T-helper 17 cell (primary cell): ENCODE measurements around the gene GALNTL6. TPM values are rescaled to one million over a fixed set of nuclear protein-coding genes. Genes with fewer than 3 reads are reported as not detected.
"Not testable (repeated sequence)": the region's sequence is repeated elsewhere in the genome, so short reads cannot be mapped to it uniquely, and the experiment has no call there.

Experiments
- ATAC-seq: fragments of 150-1000 bp; cut with Tn5 transposase; 2 replicates; pipeline ENCODE4 v1.10.0; 2021; ENCODE audit warnings: mild to moderate bottlenecking, moderate library complexity
- DNase-seq, 3 donors: peaks; one replicate each; pipeline versions ENCODE4 v3.0.0 to v3.0.0-alpha.2; 2020 to 2021
- H3K9me3 ChIP-seq: one replicate; pipeline ENCODE4 v1.7.0; 2013; ENCODE audit warnings: low read length, mild to moderate bottlenecking; ENCODE audit not compliant: control insufficient read depth, poor library complexity, severe bottlenecking
- H3K27ac Mint-ChIP-seq: one replicate; pipeline ENCODE4 v1.8.0; 2022; ENCODE audit warnings: mild to moderate bottlenecking, moderate library complexity, mixed read lengths
- H3K27me3 Mint-ChIP-seq: one replicate; pipeline ENCODE4 v1.8.0; 2022; ENCODE audit warnings: mixed read lengths
- H3K36me3 Mint-ChIP-seq: one replicate; pipeline ENCODE4 v1.8.0; 2022; ENCODE audit warnings: low read depth, mixed read lengths
- H3K4me1 Mint-ChIP-seq: one replicate; pipeline ENCODE4 v1.8.0; 2022; ENCODE audit warnings: mild to moderate bottlenecking, mixed read lengths
- H3K4me3 Mint-ChIP-seq: one replicate; pipeline ENCODE4 v1.8.0; 2022; ENCODE audit warnings: mild to moderate bottlenecking, moderate library complexity, mixed read lengths
- total RNA-seq, 4 donors: library from RNA in 2 of 4; stranded (reverse) in 2 of 4; gene quantifications; one replicate each; pipeline ENCODE4 v1.2.3 and lab custom pipeline; 2022 to 2026

The GALNTL6 gene
- total RNA-seq, 2 donors from 2014 or later = not detected

GRCh38 chr4:173038192-173038896, 1225.1 kb downstream of the GALNTL6 start:
- no peak overlapping the region for H3K4me3 Mint-ChIP-seq
- DNase-seq (no peak), ATAC-seq (no peak)
- peaks cover 5% of the 10 kb centered on the region for H3K4me1 Mint-ChIP-seq
- no peaks in the 10 kb centered on the region for H3K9me3 ChIP-seq
- H3K27me3 Mint-ChIP-seq = peaks cover 32% of the 10 kb centered on the region
- H3K27ac Mint-ChIP-seq = no peak overlapping the region
- H3K36me3 Mint-ChIP-seq = no peaks in the 10 kb centered on the region

- peaks cover 5% of the 10 kb centered on the region for H3K4me1 Mint-ChIP-seq
- no peak for ATAC-seq
- peaks cover 41% of the 10 kb centered on the region for H3K27me3 Mint-ChIP-seq
- H3K4me3 Mint-ChIP-seq = no peak overlapping the region
- no peak for DNase-seq
- no peaks in the 10 kb centered on the region for H3K9me3 ChIP-seq
- no peak overlapping the region for H3K27ac Mint-ChIP-seq
- H3K36me3 Mint-ChIP-seq = no peaks in the 10 kb centered on the region
Measured at GRCh38 chr4:173039617-173040577, 1226.7 kb downstream of the GALNTL6 start.

GRCh38 chr4:173041482-173041881, 1228.3 kb downstream of the GALNTL6 start:
- H3K27me3 Mint-ChIP-seq = peaks cover 37% of the 10 kb centered on the region
- no peak overlapping the region for H3K27ac Mint-ChIP-seq
- no peaks in the 10 kb centered on the region for H3K36me3 Mint-ChIP-seq
- ATAC-seq = no peak
- DNase-seq = no peak
- H3K4me1 Mint-ChIP-seq = peaks cover 2% of the 10 kb centered on the region
- no peak overlapping the region for H3K4me3 Mint-ChIP-seq
- H3K9me3 ChIP-seq = no peaks in the 10 kb centered on the region

DNA sequence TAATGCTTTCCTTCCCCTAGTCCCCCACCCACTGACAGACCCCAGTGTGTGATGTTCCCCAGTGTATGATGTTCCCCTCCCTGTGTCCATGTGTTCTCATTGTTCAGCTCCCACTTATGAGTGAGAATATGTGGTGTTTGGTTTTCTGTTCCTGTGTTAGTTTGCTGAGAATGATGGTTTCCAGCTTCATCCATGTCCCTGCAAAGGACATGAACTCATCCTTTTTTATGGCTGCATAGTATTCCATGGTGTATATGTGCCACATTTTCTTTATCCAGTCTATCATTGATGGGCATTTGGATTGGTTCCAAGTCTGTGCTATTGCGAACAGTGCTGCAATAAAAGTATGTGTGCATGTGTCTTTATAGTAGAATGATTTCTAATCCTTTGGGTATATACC, 1228.9 kb downstream of the GALNTL6 start:
- H3K4me1 Mint-ChIP-seq, ATAC-seq, H3K27ac Mint-ChIP-seq, H3K36me3 Mint-ChIP-seq, H3K9me3 ChIP-seq, DNase-seq, H3K4me3 Mint-ChIP-seq: not testable (repeated sequence)
- peaks cover 34% of the 10 kb centered on the region for H3K27me3 Mint-ChIP-seq

DNA sequence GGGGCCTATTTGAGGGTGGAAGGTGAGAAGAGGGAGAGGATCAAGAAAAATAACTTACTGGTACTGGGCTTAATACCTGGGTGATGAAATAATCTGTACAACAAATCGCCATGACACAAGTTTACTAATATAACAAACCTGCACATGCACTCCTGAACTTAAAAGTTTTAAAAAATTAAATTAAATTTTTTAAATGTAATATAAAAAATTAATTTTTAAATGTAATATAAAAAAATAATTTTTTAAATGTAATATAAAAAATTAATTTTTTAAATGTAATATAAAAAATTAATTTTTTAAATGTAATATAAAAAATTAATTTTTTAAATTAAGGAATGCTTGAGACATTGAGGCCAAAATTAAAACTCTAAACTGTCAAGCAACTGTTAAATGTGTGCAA, 1231.1 kb downstream of the GALNTL6 start:
- no peaks in the 10 kb centered on the region for H3K4me1 Mint-ChIP-seq

GRCh38 chr4:173045571-173045970, 1232.4 kb downstream of the GALNTL6 start:
- H3K27ac Mint-ChIP-seq = no peak overlapping the region
- H3K36me3 Mint-ChIP-seq = no peaks in the 10 kb centered on the region
- no peaks in the 10 kb centered on the region for H3K9me3 ChIP-seq
- ATAC-seq (no peak), DNase-seq (no peak)
- H3K27me3 Mint-ChIP-seq = peaks cover 33% of the 10 kb centered on the region
- H3K4me1 Mint-ChIP-seq = no peaks in the 10 kb centered on the region
- no peak overlapping the region for H3K4me3 Mint-ChIP-seq

More for the DNA sequence above, 1231.1 kb downstream of the GALNTL6 start:
- no peak for ATAC-seq
- Mint-ChIP-seq H3K27me3 (peaks cover 27% of the 10 kb centered on the region), H3K4me3 (no peak overlapping the region), H3K27ac (no peak overlapping the region), H3K36me3 (no peaks in the 10 kb centered on the region)
- no peaks in the 10 kb centered on the region for H3K9me3 ChIP-seq
- no peak for DNase-seq

GRCh38 chr4:173046144-173046543, 1232.9 kb downstream of the GALNTL6 start:
- H3K9me3 ChIP-seq = no peaks in the 10 kb centered on the region
- Mint-ChIP-seq H3K36me3 (no peaks in the 10 kb centered on the region), H3K4me3 (no peak overlapping the region), H3K27ac (no peak overlapping the region), H3K27me3 (peaks cover 39% of the 10 kb centered on the region), H3K4me1 (no peaks in the 10 kb centered on the region)
- ATAC-seq (no peak), DNase-seq (no peak)

GRCh38 chr4:173046818-173047217, 1233.6 kb downstream of the GALNTL6 start:
- no peak for DNase-seq
- peaks cover 2% of the 10 kb centered on the region for H3K4me1 Mint-ChIP-seq
- H3K27me3 Mint-ChIP-seq = peaks cover 41% of the 10 kb centered on the region
- ATAC-seq = no peak
- no peak overlapping the region for H3K27ac Mint-ChIP-seq
- no peaks in the 10 kb centered on the region for H3K36me3 Mint-ChIP-seq
- H3K4me3 Mint-ChIP-seq = no peak overlapping the region
- no peaks in the 10 kb centered on the region for H3K9me3 ChIP-seq

GRCh38 chr4:173051232-173051631, 1238.0 kb downstream of the GALNTL6 start:
- H3K27me3 Mint-ChIP-seq = peaks cover 29% of the 10 kb centered on the region
- DNase-seq = no peak
- no peak overlapping the region for H3K27ac Mint-ChIP-seq
- no peaks in the 10 kb centered on the region for H3K36me3 Mint-ChIP-seq
- no peaks in the 10 kb centered on the region for H3K9me3 ChIP-seq
- peaks cover 2% of the 10 kb centered on the region for H3K4me1 Mint-ChIP-seq
- no peak overlapping the region for H3K4me3 Mint-ChIP-seq
- no peak for ATAC-seq

GRCh38 chr4:173051716-173052115, 1238.5 kb downstream of the GALNTL6 start:
- H3K27ac Mint-ChIP-seq = no peak overlapping the region
- ATAC-seq = no peak
- H3K9me3 ChIP-seq = no peaks in the 10 kb centered on the region
- H3K4me1 Mint-ChIP-seq = peaks cover 2% of the 10 kb centered on the region
- no peaks in the 10 kb centered on the region for H3K36me3 Mint-ChIP-seq
- no peak for DNase-seq
- peaks cover 29% of the 10 kb centered on the region for H3K27me3 Mint-ChIP-seq
- H3K4me3 Mint-ChIP-seq = no peak overlapping the region

DNA sequence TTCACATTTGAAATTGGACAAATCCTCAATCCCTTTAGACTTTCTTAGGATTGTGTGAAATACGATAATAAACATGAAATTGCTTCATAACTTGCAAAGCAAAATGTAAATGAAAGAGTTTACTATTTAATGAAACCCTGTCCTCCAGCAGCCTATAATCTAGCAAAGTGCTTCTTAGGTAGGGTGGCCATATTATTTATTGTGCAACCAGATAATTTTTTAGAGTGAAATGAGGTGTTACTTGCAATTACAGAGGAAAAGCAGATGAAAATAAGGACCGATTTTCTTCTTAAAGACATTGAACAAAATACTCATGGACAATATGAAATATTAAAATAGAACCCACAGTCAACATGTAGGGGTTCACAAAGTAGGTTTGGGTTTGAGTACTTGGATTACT, 1239.2 kb downstream of the GALNTL6 start:
- H3K36me3 Mint-ChIP-seq = no peaks in the 10 kb centered on the region

DNA sequence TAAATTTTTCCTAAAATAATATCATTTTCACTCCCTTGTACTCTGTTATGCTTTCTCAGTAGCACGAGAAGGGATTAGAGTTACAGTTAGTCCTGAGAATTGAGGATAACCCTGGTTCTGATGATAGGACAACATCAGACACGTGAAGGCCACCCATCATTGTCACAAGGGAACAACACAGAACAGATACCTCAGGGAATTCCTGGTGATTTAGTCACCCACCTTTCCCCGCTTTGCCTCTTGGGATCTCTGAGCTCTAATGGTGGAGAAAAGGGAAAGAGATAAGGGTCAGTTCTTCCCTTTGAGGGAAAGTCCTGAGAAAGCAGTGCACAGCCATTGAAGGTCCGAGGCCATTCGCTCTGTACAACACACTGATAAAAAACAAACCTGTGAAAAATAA, 1243.1 kb downstream of the GALNTL6 start:
- no peak overlapping the region for H3K27ac Mint-ChIP-seq
- H3K9me3 ChIP-seq = no peaks in the 10 kb centered on the region
- DNase-seq = no peak
- H3K27me3 Mint-ChIP-seq = peaks cover 11% of the 10 kb centered on the region
- no peak for ATAC-seq
- H3K36me3 Mint-ChIP-seq = no peaks in the 10 kb centered on the region
- H3K4me1 Mint-ChIP-seq = peaks cover 3% of the 10 kb centered on the region
- no peak overlapping the region for H3K4me3 Mint-ChIP-seq

More for the DNA sequence above, 1239.2 kb downstream of the GALNTL6 start:
- ATAC-seq = no peak
- H3K4me1 Mint-ChIP-seq = peaks cover 2% of the 10 kb centered on the region
- no peak overlapping the region for H3K27ac Mint-ChIP-seq
- no peaks in the 10 kb centered on the region for H3K9me3 ChIP-seq
- H3K27me3 Mint-ChIP-seq = peaks cover 29% of the 10 kb centered on the region
- H3K4me3 Mint-ChIP-seq = no peak overlapping the region
- no peak for DNase-seq

DNA sequence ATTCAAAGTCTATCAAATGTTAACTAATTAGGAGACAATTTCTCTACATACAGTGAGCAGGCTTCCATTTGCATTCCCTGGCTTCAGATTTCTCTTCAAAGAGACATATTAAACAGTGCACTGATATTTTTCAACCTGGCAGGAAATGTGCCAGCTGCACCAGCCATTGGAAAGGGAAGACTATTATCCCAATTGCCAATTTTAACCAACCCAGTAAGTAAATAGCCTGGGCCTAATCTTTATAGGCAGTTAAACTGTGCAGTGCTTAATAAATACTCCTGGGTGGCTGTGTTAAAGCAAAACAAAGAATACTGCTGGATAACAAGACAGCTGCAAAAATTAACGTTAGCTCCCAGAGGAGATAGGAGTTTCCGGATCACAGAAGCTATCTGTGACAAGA, 1243.5 kb downstream of the GALNTL6 start:
- Mint-ChIP-seq H3K27ac (no peak overlapping the region), H3K36me3 (no peaks in the 10 kb centered on the region), H3K27me3 (peaks cover 6% of the 10 kb centered on the region), H3K4me1 (peaks cover 2% of the 10 kb centered on the region), H3K4me3 (no peak overlapping the region)
- ATAC-seq = no peak
- no peak for DNase-seq
- H3K9me3 ChIP-seq = no peaks in the 10 kb centered on the region
